GM23248 (cell line): ENCODE data around the gene NEGR1.

Experiments used
- EZH2 ChIP-seq: fragments of 200-600 bp; sonication (generic); IDR thresholded peaks from 2 replicates; pipeline ENCODE4 v1.6.1; 2018; ENCODE audit warnings: antibody characterized with exemption, mild to moderate bottlenecking; ENCODE audit not compliant: insufficient read depth, poor library complexity, severe bottlenecking
- EZH2phosphoT487 ChIP-seq: fragments of 200-600 bp; sonication (generic); IDR thresholded peaks from 2 replicates; pipeline ENCODE4 v1.6.1; 2018; ENCODE audit warnings: antibody characterized with exemption, moderate library complexity, mild to moderate bottlenecking, low read depth; ENCODE audit not compliant: insufficient read depth

DNA sequence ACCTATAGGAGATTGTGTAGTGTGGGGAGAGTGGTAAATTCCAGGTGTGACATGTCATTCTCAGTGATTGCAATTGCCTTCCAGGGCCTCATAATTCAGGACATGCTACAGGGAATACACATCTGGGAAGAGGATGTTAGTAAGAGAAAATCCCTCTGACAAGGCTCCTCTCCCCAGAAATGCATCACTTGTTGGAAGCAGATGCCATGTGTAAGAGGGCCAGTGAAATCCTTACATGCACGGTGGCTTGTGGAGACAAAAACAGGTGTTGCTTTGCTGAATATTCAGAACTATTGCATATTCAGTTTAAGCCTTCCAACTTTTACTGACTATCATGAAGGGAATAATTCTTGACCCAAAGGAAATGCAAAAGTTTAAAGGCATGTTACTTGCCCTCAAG is 503.4 kb downstream of the NEGR1 start:
- TF ChIP-seq EZH2 (no peak), EZH2phosphoT487 (no peak)
